NB4 (cell line): ENCODE measurements around the gene GZMA.

Experiments used
- CTCF ChIP-seq: IDR thresholded peaks from one replicate; pipeline ENCODE4 v1.5.1; 2012; ENCODE audit warnings: low read depth, low read length
- MYC ChIP-seq: IDR thresholded peaks from 2 replicates; pipeline ENCODE4 v1.6.1; 2011; ENCODE audit warnings: low read depth, low read length
- POLR2A ChIP-seq: IDR thresholded peaks from 2 replicates; pipeline ENCODE4 v1.6.1; 2011; ENCODE audit warnings: mild to moderate bottlenecking; ENCODE audit not compliant: insufficient read length; ENCODE audit errors: extremely low read depth
- TF ChIP-seq, protein P1 (sequence below): IDR thresholded peaks from 2 replicates; pipeline ENCODE4 v1.6.1; 2011; ENCODE audit warnings: low read depth, low read length

DNA sequence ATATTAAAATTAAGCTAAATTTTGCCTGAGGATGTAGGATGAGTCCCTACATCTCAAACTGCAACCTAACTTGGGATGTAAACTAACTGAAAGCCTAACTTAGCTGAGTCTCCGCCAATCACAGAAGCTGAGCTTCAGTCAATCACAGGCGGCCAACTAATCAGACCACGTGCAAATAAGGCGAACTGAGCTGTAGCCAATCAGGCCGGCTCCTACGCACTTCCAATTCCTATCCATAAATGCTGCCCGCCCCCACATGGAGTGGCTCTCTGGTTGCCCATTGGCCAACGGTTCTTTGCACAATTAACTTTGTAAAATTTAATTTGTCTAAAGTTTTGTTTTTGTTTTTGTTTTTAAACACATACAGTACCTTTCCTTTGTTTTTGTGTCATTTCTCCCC, 43.6 kb downstream of the GZMA start:
- no peak for TF ChIP-seq CTCF
- no peak for TF ChIP-seq MYC
- no peak for TF ChIP-seq POLR2A
- TF ChIP-seq, protein P1, sequence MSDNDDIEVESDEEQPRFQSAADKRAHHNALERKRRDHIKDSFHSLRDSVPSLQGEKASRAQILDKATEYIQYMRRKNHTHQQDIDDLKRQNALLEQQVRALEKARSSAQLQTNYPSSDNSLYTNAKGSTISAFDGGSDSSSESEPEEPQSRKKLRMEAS = no peak
